GM19455 (cell line): Measurements from ENCODE around the gene NRXN3.

Source experiments
- ATAC-seq: cut with Tn5 transposase; IDR thresholded peaks from one replicate; pipeline ENCODE4 v1.9.1; 2021; ENCODE audit not compliant: unreplicated experiment

Gene NRXN3

GRCh38 chr14:78173346-78174035, 3.3 kb downstream of the NRXN3 start:
- no peak for ATAC-seq

GRCh38 chr14:78175412-78175811, 5.2 kb downstream of the NRXN3 start:
- no peak for ATAC-seq

- ATAC-seq = no peak
These were observed 7.9 kb downstream of the NRXN3 start for GRCh38 chr14:78178071-78178470.

- ATAC-seq = no peak
These were observed 8.8 kb downstream of the NRXN3 start for GRCh38 chr14:78178971-78179370.

- ATAC-seq = no peak
These were observed 11.1 kb downstream of the NRXN3 start for GRCh38 chr14:78181270-78181669.

GRCh38 chr14:78182722-78183121, 12.5 kb downstream of the NRXN3 start:
- ATAC-seq = no peak

- ATAC-seq = no peak
These were observed 14.0 kb downstream of the NRXN3 start for GRCh38 chr14:78184157-78184556.

- ATAC-seq = no peak
These were observed 16.1 kb downstream of the NRXN3 start for GRCh38 chr14:78186277-78186676.

GRCh38 chr14:78188882-78189281, 18.7 kb downstream of the NRXN3 start:
- ATAC-seq = no peak

- ATAC-seq = no peak
These were observed 25.3 kb downstream of the NRXN3 start for GRCh38 chr14:78195431-78195830.

- no peak for ATAC-seq
These were observed 26.1 kb downstream of the NRXN3 start for GRCh38 chr14:78196323-78196722.

- ATAC-seq = no peak
These were observed 26.9 kb downstream of the NRXN3 start for GRCh38 chr14:78197051-78197450.

GRCh38 chr14:78202163-78202562, 32.0 kb downstream of the NRXN3 start:
- ATAC-seq = no peak

- ATAC-seq = no peak
These were observed 32.8 kb downstream of the NRXN3 start for GRCh38 chr14:78202976-78203375.

- no peak for ATAC-seq
These were observed 37.2 kb downstream of the NRXN3 start for GRCh38 chr14:78207414-78207813.

- no peak for ATAC-seq
These were observed 50.1 kb downstream of the NRXN3 start for GRCh38 chr14:78220273-78220672.

- ATAC-seq = no peak
These were observed 52.6 kb downstream of the NRXN3 start for GRCh38 chr14:78222746-78223145.

GRCh38 chr14:78227248-78228077, 57.3 kb downstream of the NRXN3 start:
- no peak for ATAC-seq

- no peak for ATAC-seq
These were observed 58.6 kb downstream of the NRXN3 start for GRCh38 chr14:78228702-78229327.

GRCh38 chr14:78232231-78233000, 62.2 kb downstream of the NRXN3 start:
- no peak for ATAC-seq

- ATAC-seq = no peak
These were observed 68.0 kb downstream of the NRXN3 start for GRCh38 chr14:78238141-78238540.
